HG02852 (cell line): Measurements from ENCODE around the gene NETO2.
"Not testable (repeated sequence)": the region's sequence is repeated elsewhere in the genome, so short reads cannot be mapped to it uniquely, and the experiment has no call there.

ENCODE experiments used
- ATAC-seq: cut with Tn5 transposase; IDR thresholded peaks from one replicate; pipeline ENCODE4 v1.9.1; 2021; ENCODE audit warnings: mild to moderate bottlenecking, moderate library complexity; ENCODE audit not compliant: unreplicated experiment

The NETO2 gene

GRCh38 chr16:47136099-47136842, 7.5 kb downstream of the NETO2 start:
- ATAC-seq = no peak

- no peak for ATAC-seq
Observed at GRCh38 chr16:47134550-47134949, 9.2 kb downstream of the NETO2 start.

GRCh38 chr16:47132308-47132707, 11.4 kb downstream of the NETO2 start:
- ATAC-seq = no peak

- ATAC-seq = no peak
Observed at GRCh38 chr16:47129755-47130435, 13.8 kb downstream of the NETO2 start.

- no peak for ATAC-seq
Observed at GRCh38 chr16:47127541-47127940, 16.2 kb downstream of the NETO2 start.

- no peak for ATAC-seq
Observed at GRCh38 chr16:47125757-47126156, 18.0 kb downstream of the NETO2 start.

GRCh38 chr16:47113130-47113529, 30.6 kb downstream of the NETO2 start:
- ATAC-seq = no peak

- no peak for ATAC-seq
Observed at GRCh38 chr16:47110939-47111338, 32.8 kb downstream of the NETO2 start.

GRCh38 chr16:47109361-47109760, 34.4 kb downstream of the NETO2 start:
- no peak for ATAC-seq

- not testable (repeated sequence) for ATAC-seq
Observed at GRCh38 chr16:47102921-47103320, 40.8 kb downstream of the NETO2 start.

- not testable (repeated sequence) for ATAC-seq
Observed at GRCh38 chr16:47097154-47097553, 46.6 kb downstream of the NETO2 start.

- ATAC-seq = no peak
Observed at GRCh38 chr16:47096297-47096696, 47.4 kb downstream of the NETO2 start.

- no peak for ATAC-seq
Observed at GRCh38 chr16:47084198-47084597, 59.5 kb downstream of the NETO2 start.

- ATAC-seq = no peak
Observed at GRCh38 chr16:47082099-47082865, 61.5 kb downstream of the NETO2 start.

GRCh38 chr16:47081115-47081514, 62.6 kb downstream of the NETO2 start:
- no peak for ATAC-seq

GRCh38 chr16:47079860-47080259, 63.9 kb downstream of the NETO2 start:
- no peak for ATAC-seq

- ATAC-seq = no peak
Observed at GRCh38 chr16:47073223-47074155, 70.3 kb downstream of the NETO2 start.

- no peak for ATAC-seq
Observed at GRCh38 chr16:47072158-47072557, 71.6 kb downstream of the NETO2 start.

GRCh38 chr16:47069841-47070584, 73.7 kb downstream of the NETO2 start:
- no peak for ATAC-seq

GRCh38 chr16:47069313-47069712, 74.4 kb downstream of the NETO2 start:
- no peak for ATAC-seq
